Posterior cingulate gyrus (tissue), 11 donors: ENCODE data around the gene METTL13.

ENCODE experiments used
- DNase-seq, 10 donors: peaks; one replicate each; pipeline versions ENCODE4 v3.0.0 to v3.0.0-alpha.2; 2020 to 2021; ENCODE audit warnings: mixed read lengths in 3 of 10
- intact Hi-C: fragments of 100-400 bp; cut with DNase I; formaldehyde crosslinking; loops from one replicate; pipeline ENCODE4 v1.15.1; 2023

The METTL13 gene, protein sequence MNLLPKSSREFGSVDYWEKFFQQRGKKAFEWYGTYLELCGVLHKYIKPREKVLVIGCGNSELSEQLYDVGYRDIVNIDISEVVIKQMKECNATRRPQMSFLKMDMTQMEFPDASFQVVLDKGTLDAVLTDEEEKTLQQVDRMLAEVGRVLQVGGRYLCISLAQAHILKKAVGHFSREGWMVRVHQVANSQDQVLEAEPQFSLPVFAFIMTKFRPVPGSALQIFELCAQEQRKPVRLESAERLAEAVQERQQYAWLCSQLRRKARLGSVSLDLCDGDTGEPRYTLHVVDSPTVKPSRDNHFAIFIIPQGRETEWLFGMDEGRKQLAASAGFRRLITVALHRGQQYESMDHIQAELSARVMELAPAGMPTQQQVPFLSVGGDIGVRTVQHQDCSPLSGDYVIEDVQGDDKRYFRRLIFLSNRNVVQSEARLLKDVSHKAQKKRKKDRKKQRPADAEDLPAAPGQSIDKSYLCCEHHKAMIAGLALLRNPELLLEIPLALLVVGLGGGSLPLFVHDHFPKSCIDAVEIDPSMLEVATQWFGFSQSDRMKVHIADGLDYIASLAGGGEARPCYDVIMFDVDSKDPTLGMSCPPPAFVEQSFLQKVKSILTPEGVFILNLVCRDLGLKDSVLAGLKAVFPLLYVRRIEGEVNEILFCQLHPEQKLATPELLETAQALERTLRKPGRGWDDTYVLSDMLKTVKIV

GRCh38 chr1:171781176-171781875 is at the start of gene METTL13:
METTL13 (plus strand) TSS chr1:171781660; CDS start chr1:171781968, 308 bp downstream.
- intact Hi-C loops, result loop anchor here (1.0 to 10.0 kb wide), 2 partner anchors 39 to 137 kb away; partner anchors contain the start of gene VAMP4
- peak; percentile 96 to 100 (median 99) for DNase-seq

- intact Hi-C loops, result no loop called here
- DNase-seq, result no peak
Observed at GRCh38 chr1:171736196-171736595, 45.3 kb upstream of the METTL13 start.

- intact Hi-C loops, result no loop called here
- no peak for DNase-seq
Observed at GRCh38 chr1:171738911-171739310, 42.5 kb upstream of the METTL13 start.

GRCh38 chr1:171739656-171740055 is 41.8 kb upstream of the METTL13 start:
- intact Hi-C loops, result loop anchor here (10.0 kb wide), 1 partner anchor 105 kb away; the partner anchor contains the start of gene DNM3

GRCh38 chr1:171740356-171740863 is 41.0 kb upstream of the METTL13 start:
- DNase-seq, result no peak
- intact Hi-C loops, result loop anchor here (10.0 kb wide), 1 partner anchor 104 kb away; the partner anchor contains the start of gene DNM3

More at GRCh38 chr1:171739656-171740055, 41.8 kb upstream of the METTL13 start:
- DNase-seq, result no peak

DNA sequence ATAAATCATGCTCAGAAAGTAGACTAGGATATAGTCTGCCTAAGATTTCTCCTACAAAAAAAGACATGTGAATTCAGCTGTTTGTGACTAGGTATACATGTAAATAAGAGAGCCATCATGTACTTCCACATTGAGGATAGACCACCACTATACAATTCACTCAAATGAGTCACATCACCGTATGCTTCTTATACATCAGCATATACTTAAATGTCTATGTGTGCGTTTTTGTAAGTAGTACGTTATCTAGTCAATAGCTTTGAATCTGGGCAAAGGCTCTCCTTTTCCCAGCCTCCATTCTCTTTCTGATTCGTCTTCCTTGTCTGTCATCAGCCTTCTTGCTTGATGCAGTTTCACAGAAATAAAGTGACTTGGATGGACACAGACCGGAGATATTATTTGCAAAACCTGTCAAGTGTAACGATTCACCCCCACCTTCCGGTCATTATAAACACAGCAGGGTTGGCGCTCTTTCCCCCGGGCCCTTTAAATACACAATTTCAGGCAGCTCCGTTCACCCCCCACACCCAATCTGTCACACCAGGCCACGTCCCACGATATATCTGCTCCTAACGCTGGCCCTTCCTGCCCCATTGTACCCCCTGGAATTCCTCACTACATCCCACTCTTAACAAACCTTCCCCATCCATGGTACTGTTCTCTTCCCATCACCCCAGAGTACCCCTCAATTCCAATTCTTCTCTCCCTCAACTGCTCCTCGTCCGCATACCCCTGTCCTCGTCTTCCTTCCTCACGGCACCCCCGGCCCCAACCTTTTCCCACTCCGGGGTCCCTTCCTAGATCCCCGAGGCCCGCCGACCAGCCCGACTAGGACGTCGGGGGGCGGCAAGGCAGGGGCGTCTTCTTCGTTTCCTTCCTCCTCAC is 40.2 kb upstream of the METTL13 start:
- DNase-seq, result peak in 7 of 10 donors; percentile 14 to 80 (median 26)
- intact Hi-C loops, result loop anchor here (10.0 kb wide), 1 partner anchor 104 kb away; the partner anchor contains the start of gene DNM3

- intact Hi-C loops, result loop anchor here (1.0 to 10.0 kb wide), 3 partner anchors 39 to 257 kb away; partner anchors contain the start of genes DNM3, METTL13 and PRRC2C
- peak; percentile 80 to 97 (median 86) for DNase-seq
Observed at GRCh38 chr1:171741872-171742576, 39.4 kb upstream of the METTL13 start, which contains the start of gene VAMP4. VAMP4 (minus strand) TSS chr1:171742065; CDS start chr1:171738414, 3,651 bp downstream.

GRCh38 chr1:171742577-171742922 is 38.9 kb upstream of the METTL13 start:
- peak in 7 of 10 donors; percentile 15 to 78 (median 45) for DNase-seq
- intact Hi-C loops, result loop anchor here (1.0 to 10.0 kb wide), 3 partner anchors 39 to 257 kb away; partner anchors contain the start of genes DNM3, METTL13 and PRRC2C

DNA sequence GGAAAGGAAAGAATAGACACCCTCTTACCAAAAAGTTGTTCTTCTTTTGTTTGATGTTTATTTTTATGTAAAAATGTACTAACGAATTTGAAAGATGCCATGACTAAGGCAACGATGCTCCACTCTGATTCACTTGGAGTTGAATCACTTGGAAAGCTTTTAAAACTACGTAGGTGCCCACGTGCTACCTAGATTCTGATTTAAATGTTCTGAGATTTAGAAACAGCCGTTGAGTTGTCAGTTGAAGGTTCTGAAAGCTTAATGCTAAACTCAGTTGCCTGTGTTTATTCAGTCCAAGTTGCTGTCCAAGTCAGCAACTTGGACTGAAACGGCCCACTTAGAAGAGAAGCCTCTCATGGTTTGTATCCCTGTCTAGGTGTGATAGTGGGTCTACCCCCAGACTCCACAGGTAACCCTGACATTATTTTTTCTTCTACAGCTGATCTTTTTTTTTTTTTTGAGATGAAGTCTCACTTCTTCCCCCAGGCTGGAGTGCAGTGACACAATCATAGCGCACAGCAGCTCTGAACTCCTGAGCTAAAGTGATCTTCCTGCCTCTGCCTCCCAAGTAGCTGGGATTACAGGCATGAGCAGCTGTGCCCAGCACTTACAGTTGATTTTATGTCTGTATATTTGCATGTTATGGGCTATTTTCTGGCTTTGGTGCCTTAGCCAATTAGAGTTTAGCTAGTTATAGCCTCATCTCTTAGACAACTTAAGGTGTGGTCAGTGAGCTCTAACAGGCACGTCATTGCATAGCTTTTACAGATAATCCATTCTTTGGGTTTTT is 38.2 kb upstream of the METTL13 start:
- intact Hi-C loops, result loop anchor here (10.0 kb wide), 1 partner anchor 102 kb away; the partner anchor contains the start of gene DNM3
- DNase-seq, result no peak

GRCh38 chr1:171744986-171745385 is 36.5 kb upstream of the METTL13 start:
- DNase-seq, result no peak
- intact Hi-C loops, result loop anchor here (10.0 kb wide), 1 partner anchor 100 kb away; the partner anchor contains the start of gene DNM3

DNA sequence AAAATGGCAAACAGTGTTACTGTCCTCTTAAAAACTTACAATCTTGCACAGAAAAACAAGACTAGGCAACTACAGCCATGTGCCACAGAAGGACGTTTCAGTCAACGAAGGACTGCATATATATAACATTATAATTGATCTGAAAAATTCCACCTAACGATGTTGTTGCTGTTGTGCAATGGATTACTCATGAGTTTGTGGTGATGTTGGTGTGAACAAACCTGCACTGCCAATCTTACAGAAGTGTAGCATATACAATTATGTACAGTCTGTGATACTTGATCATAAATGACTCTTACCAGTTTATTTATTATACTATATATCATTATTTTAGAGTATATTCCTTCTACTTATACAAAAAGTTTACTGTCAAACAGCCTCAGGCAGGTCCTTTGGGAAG is 32.8 kb upstream of the METTL13 start:
- intact Hi-C loops, result loop anchor here (10.0 kb wide), 1 partner anchor 96 kb away; the partner anchor contains the start of gene DNM3
- no peak for DNase-seq

DNA sequence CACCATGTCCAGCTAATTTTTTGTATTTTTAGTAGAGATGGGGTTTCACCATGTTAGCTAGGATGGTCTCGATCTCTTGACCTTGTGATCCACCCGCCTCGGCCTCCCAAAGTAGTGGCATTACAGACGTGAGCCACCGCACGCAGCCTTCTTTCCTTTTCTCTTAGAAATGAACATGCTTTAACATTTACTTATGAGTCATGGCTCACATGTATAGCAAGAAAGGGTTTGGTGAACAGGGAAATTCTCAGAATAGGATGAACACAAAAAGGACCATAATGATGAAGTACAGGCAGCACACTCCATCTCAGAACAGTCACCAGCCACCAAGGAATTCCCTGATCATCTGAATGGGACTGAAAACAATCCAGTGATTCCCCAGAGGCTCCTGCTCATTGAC is 30.2 kb upstream of the METTL13 start:
- DNase-seq, result peak in 1 of 10 donors; percentile 30
- intact Hi-C loops, result no loop called here

DNA sequence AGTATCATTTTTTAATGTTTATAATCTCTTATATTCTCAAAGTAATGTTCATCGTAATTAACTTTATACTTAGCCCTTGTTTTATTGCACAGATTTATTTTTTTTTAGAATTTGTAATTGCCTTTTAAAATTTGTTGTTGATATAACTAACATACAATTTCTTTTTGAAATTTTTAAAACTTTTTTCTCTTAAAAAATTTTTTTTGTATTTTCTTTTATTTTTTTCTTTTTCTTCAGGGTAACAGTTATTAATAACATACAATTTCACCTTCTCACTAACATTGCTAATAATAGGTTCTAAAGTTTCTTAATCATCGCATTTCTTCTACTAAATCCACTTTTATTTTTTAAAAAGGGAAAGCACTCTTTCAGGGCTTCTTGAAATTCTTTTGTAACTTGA is 28.3 kb upstream of the METTL13 start:
- intact Hi-C loops, result no loop called here

DNA sequence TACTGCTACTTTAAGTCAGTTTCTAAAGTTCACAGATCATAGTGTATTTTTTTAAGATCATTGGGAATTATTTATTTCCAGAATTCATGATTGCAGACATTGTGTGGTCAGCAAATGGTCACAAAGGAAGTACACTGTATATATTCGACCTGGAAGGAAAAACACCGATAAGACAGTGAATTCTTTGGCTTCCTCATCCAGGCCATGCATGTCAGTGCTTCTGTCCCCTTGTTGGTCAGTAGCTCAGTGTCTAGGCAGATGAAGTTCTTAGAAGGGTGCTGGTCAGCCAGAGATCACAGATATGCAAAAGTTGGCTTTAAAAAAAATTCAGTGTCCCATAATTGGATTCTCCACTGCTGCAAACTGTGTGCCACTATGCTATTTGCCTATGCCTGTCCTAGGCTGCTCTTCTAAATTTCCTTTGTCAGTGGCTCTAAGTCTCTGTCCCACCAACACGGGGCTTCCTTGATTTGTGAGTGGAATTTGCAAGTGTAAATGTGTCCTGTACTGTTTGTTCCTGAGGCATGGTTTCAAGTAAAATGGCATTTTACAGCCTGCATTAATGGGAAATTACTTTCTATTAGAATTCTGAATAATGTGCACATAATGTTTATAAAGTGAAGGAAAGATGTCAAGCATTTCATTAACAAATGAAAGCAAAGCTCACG is 27.6 kb upstream of the METTL13 start:
- DNase-seq, result no peak
- intact Hi-C loops, result no loop called here

More for the DNA sequence above, 28.3 kb upstream of the METTL13 start:
- DNase-seq, result no peak

DNA sequence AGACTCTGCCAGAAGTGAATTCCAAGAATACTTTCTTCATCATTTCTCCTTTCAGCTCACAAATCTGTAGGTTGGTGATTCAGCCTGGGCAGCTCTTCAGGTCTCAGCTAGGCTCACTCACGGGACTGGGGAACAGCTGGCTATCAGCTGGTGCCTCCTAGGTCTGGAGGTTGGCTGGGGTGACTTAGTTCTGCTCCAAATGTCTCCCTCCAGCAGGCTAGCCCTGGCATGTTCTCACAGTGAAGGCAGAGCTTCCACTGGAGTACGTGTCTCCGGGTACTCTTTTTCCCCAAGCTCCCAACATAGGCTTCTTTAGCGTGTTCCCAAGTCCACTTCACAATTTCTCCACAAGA is 27.1 kb upstream of the METTL13 start:
- intact Hi-C loops, result no loop called here

GRCh38 chr1:171754971-171755370 is 26.5 kb upstream of the METTL13 start:
- intact Hi-C loops, result no loop called here
- DNase-seq, result no peak

More for the DNA sequence above, 27.1 kb upstream of the METTL13 start:
- DNase-seq, result no peak

GRCh38 chr1:171756856-171757255 is 24.6 kb upstream of the METTL13 start:
- intact Hi-C loops, result no loop called here

More at GRCh38 chr1:171756856-171757255, 24.6 kb upstream of the METTL13 start:
- DNase-seq, result no peak
